KMS-11 (cell line): ENCODE data around the gene BRSK2.

Experiments used
- H2AFZ ChIP-seq: fragments of 200-600 bp; sonication (generic); 2 replicates; pipeline ENCODE4 v1.6.1; 2016; ENCODE audit warnings: antibody characterized with exemption, mixed run types, low read depth
- H3K27ac ChIP-seq: fragments of 200-600 bp; sonication (generic); 2 replicates; pipeline ENCODE4 v1.6.1; 2016; ENCODE audit warnings: mild to moderate bottlenecking, mixed run types
- H3K27me3 ChIP-seq: fragments of 200-600 bp; sonication (generic); 2 replicates; pipeline ENCODE4 v1.6.1; 2017; ENCODE audit warnings: mild to moderate bottlenecking, low read depth, mixed run types, moderate library complexity; ENCODE audit not compliant: insufficient read depth
- H3K36me3 ChIP-seq: fragments of 200-600 bp; sonication (generic); 2 replicates; pipeline ENCODE4 v1.6.1; 2017; ENCODE audit warnings: mild to moderate bottlenecking, mixed run types; ENCODE audit not compliant: insufficient read depth
- H3K4me1 ChIP-seq: fragments of 200-600 bp; sonication (generic); 2 replicates; pipeline ENCODE4 v1.6.1; 2016; ENCODE audit warnings: mild to moderate bottlenecking, low read depth, mixed run types; ENCODE audit not compliant: poor library complexity, severe bottlenecking
- H3K4me2 ChIP-seq: fragments of 200-600 bp; sonication (generic); 2 replicates; pipeline ENCODE4 v1.7.0; 2016; ENCODE audit warnings: mild to moderate bottlenecking, mixed run types
- H3K4me3 ChIP-seq: fragments of 200-600 bp; sonication (generic); IDR thresholded peaks from 2 replicates; pipeline ENCODE4 v1.6.1; 2017; ENCODE audit warnings: low read depth, low read length, mixed read lengths; ENCODE audit not compliant: insufficient read depth
- H3K79me2 ChIP-seq: fragments of 200-600 bp; sonication (generic); 2 replicates; pipeline ENCODE4 v1.6.1; 2016; ENCODE audit warnings: low read depth, mixed run types; ENCODE audit not compliant: insufficient read depth
- H3K9ac ChIP-seq: fragments of 200-600 bp; sonication (generic); 2 replicates; pipeline ENCODE4 v1.6.1; 2016; ENCODE audit warnings: mild to moderate bottlenecking, mixed run types
- H4K20me1 ChIP-seq: fragments of 200-600 bp; sonication (generic); 2 replicates; pipeline ENCODE4 v1.6.1; 2016; ENCODE audit warnings: mild to moderate bottlenecking, mixed run types; ENCODE audit not compliant: insufficient read depth
- CTCF ChIP-seq: fragments of 200-600 bp; sonication (generic); conservative IDR thresholded peaks from 2 replicates; pipeline ENCODE4 v1.6.1; 2017; ENCODE audit warnings: low read depth, mild to moderate bottlenecking, antibody characterized with exemption, low read length, moderate library complexity, mixed read lengths

The BRSK2 gene

GRCh38 chr11:1456176-1456575, 66.4 kb downstream of the BRSK2 start:
- no peaks in the 10 kb centered on the region for H3K4me1 ChIP-seq
- no peaks in the 10 kb centered on the region for H3K79me2 ChIP-seq
- H3K27me3 ChIP-seq: peaks cover 38% of the 10 kb centered on the region
- no peaks in the 10 kb centered on the region for H3K36me3 ChIP-seq
- H3K27ac ChIP-seq: no peak overlapping the region
- TF ChIP-seq CTCF: no peak
- no peak overlapping the region for H3K9ac ChIP-seq
- H3K4me2 ChIP-seq: no peak overlapping the region
- no peaks in the 10 kb centered on the region for H4K20me1 ChIP-seq
- no peak overlapping the region for H2AFZ ChIP-seq
- H3K4me3 ChIP-seq: no peak overlapping the region

GRCh38 chr11:1456596-1457325, 67.0 kb downstream of the BRSK2 start:
- H3K36me3 ChIP-seq: no peaks in the 10 kb centered on the region
- H3K27me3 ChIP-seq: peaks cover 32% of the 10 kb centered on the region
- H3K4me2 ChIP-seq: no peak overlapping the region
- no peak overlapping the region for H3K9ac ChIP-seq
- no peaks in the 10 kb centered on the region for H4K20me1 ChIP-seq
- no peaks in the 10 kb centered on the region for H3K79me2 ChIP-seq
- no peaks in the 10 kb centered on the region for H3K4me1 ChIP-seq
- no peak for TF ChIP-seq CTCF
- H3K27ac ChIP-seq: no peak overlapping the region
- no peak overlapping the region for H2AFZ ChIP-seq
- H3K4me3 ChIP-seq: no peak overlapping the region

- Histone ChIP-seq H3K4me1 (no peaks in the 10 kb centered on the region), H2AFZ (no peak overlapping the region), H3K4me3 (no peak overlapping the region), H3K27me3 (peaks cover 26% of the 10 kb centered on the region), H3K4me2 (no peak overlapping the region), H3K79me2 (no peaks in the 10 kb centered on the region), H3K27ac (no peak overlapping the region), H4K20me1 (no peaks in the 10 kb centered on the region), H3K36me3 (no peaks in the 10 kb centered on the region), H3K9ac (no peak overlapping the region)
- no peak for TF ChIP-seq CTCF
Observed at GRCh38 chr11:1457326-1457680, 67.6 kb downstream of the BRSK2 start.

GRCh38 chr11:1457856-1458255, 68.1 kb downstream of the BRSK2 start:
- peaks cover 21% of the 10 kb centered on the region for H3K27me3 ChIP-seq
- no peak overlapping the region for H3K4me3 ChIP-seq
- no peaks in the 10 kb centered on the region for H4K20me1 ChIP-seq
- no peak overlapping the region for H2AFZ ChIP-seq
- no peaks in the 10 kb centered on the region for H3K36me3 ChIP-seq
- no peaks in the 10 kb centered on the region for H3K79me2 ChIP-seq
- no peak for TF ChIP-seq CTCF
- H3K4me2 ChIP-seq: no peak overlapping the region
- no peaks in the 10 kb centered on the region for H3K4me1 ChIP-seq
- no peak overlapping the region for H3K9ac ChIP-seq
- no peak overlapping the region for H3K27ac ChIP-seq
